ENCODE data around the gene ARHGAP44. TPM values are rescaled to one million over a fixed set of nuclear protein-coding genes. Genes with fewer than 3 reads are reported as not detected.

The ARHGAP44 gene
- total and polyA plus RNA-seq, 10 donors, result 0.54 to 2.6 (median 1.6) TPM

DNA sequence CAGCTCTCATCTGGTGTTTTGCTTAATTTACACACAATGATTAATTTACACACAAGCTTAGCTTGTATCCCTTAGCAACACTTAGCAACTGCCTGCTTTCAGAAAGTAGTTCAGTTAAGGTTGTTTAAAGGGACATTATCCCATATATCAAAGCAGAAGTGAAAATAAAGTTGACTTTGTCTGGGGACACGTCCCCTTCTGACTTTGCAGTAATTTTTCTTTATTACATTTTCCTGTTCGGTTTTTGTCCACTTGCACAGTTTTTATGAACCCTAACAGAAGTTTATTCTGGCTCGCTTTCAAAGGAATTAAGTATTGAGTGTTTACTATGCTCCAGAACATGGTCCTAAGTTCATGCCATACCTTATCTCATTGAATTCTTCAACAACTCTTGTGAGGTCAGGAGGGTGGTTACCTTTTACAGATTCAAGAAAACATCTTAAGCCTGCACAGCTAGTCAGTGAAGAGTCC lies 41.5 kb downstream of the ARHGAP44 start:
- H3K9me3 ChIP-seq, result peaks cover 0 to 38% (median 25%) of the 10 kb centered on the region in 8 donors
- no peak for DNase-seq
- 60 to 80% (median 73%) methylated on average over 3 of the region's 3 CpGs for WGBS, 5 donors
- no peaks in the 10 kb centered on the region for H3K27me3 ChIP-seq (replicated peaks in 1 of 7)
- H3K4me3 ChIP-seq, result no peak overlapping the region
- no peaks in the 10 kb centered on the region for H3K4me1 ChIP-seq
- intact Hi-C loops (cut with DNase I; ENCODE audit: low total_unique reads), result no loop called here
- no peak for TF ChIP-seq POLR2A (IDR thresholded peaks at IDR 0.05)
- no peak for TF ChIP-seq POLR2AphosphoS5 (IDR thresholded peaks at IDR 0.05)
- TF ChIP-seq, protein P1, sequence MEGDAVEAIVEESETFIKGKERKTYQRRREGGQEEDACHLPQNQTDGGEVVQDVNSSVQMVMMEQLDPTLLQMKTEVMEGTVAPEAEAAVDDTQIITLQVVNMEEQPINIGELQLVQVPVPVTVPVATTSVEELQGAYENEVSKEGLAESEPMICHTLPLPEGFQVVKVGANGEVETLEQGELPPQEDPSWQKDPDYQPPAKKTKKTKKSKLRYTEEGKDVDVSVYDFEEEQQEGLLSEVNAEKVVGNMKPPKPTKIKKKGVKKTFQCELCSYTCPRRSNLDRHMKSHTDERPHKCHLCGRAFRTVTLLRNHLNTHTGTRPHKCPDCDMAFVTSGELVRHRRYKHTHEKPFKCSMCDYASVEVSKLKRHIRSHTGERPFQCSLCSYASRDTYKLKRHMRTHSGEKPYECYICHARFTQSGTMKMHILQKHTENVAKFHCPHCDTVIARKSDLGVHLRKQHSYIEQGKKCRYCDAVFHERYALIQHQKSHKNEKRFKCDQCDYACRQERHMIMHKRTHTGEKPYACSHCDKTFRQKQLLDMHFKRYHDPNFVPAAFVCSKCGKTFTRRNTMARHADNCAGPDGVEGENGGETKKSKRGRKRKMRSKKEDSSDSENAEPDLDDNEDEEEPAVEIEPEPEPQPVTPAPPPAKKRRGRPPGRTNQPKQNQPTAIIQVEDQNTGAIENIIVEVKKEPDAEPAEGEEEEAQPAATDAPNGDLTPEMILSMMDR (IDR thresholded peaks at IDR 0.05 in 8 of 11, conservative IDR thresholded peaks at IDR 0.05 in 3 of 11), result no peak
- no peaks in the 10 kb centered on the region for H3K36me3 ChIP-seq
- no peak overlapping the region for H3K27ac ChIP-seq

GRCh38 chr17:12831839-12832238 lies 42.5 kb downstream of the ARHGAP44 start:
- no peak overlapping the region for H3K27ac ChIP-seq
- no peaks in the 10 kb centered on the region for H3K4me1 ChIP-seq
- H3K4me3 ChIP-seq, result no peak overlapping the region
- no peak for TF ChIP-seq POLR2A (IDR thresholded peaks at IDR 0.05)
- TF ChIP-seq, protein P1 (IDR thresholded peaks at IDR 0.05 in 8 of 11, conservative IDR thresholded peaks at IDR 0.05 in 3 of 11), result no peak
- no peak for TF ChIP-seq POLR2AphosphoS5 (IDR thresholded peaks at IDR 0.05)
- H3K27me3 ChIP-seq (replicated peaks in 1 of 7), result no peaks in the 10 kb centered on the region
- intact Hi-C loops (cut with DNase I; ENCODE audit: low total_unique reads), result no loop called here
- 86 to 96% (median 94%) methylated on average over 1 of the region's 1 CpG for WGBS, 5 donors
- H3K9me3 ChIP-seq, result peaks cover 0 to 38% (median 25%) of the 10 kb centered on the region in 8 donors
- DNase-seq, result no peak
- H3K36me3 ChIP-seq, result no peaks in the 10 kb centered on the region

- no peak overlapping the region for H3K4me3 ChIP-seq
- no peaks in the 10 kb centered on the region for H3K27me3 ChIP-seq (replicated peaks in 1 of 7)
- intact Hi-C loops (cut with DNase I; ENCODE audit: low total_unique reads), result no loop called here
- DNase-seq, result no peak
- TF ChIP-seq, protein P1 (IDR thresholded peaks at IDR 0.05 in 8 of 11, conservative IDR thresholded peaks at IDR 0.05 in 3 of 11), result no peak
- TF ChIP-seq POLR2AphosphoS5 (IDR thresholded peaks at IDR 0.05) (no peak), POLR2A (IDR thresholded peaks at IDR 0.05) (no peak)
- H3K4me1 ChIP-seq, result no peaks in the 10 kb centered on the region
- H3K36me3 ChIP-seq, result no peaks in the 10 kb centered on the region
- 68 to 78% (median 74%) methylated on average over 2 of the region's 2 CpGs for WGBS, 5 donors
- peaks cover 0 to 14% (median 6%) of the 10 kb centered on the region in 8 donors for H3K9me3 ChIP-seq
- H3K27ac ChIP-seq, result no peak overlapping the region
Observed at GRCh38 chr17:12839042-12839441, 49.7 kb downstream of the ARHGAP44 start.

- Histone ChIP-seq H3K4me1 (no peaks in the 10 kb centered on the region), H3K27ac (no peak overlapping the region), H3K9me3 (peaks cover 0 to 25% (median 10%) of the 10 kb centered on the region in 8 donors), H3K36me3 (no peaks in the 10 kb centered on the region), H3K27me3 (replicated peaks in 1 of 7) (no peaks in the 10 kb centered on the region), H3K4me3 (no peak overlapping the region)
- no peak for DNase-seq
- WGBS, 5 donors, result 75 to 80% (median 78%) methylated on average over 4 of the region's 4 CpGs
- intact Hi-C loops (cut with DNase I; ENCODE audit: low total_unique reads), result no loop called here
- TF ChIP-seq, protein P1 (IDR thresholded peaks at IDR 0.05 in 8 of 11, conservative IDR thresholded peaks at IDR 0.05 in 3 of 11), result no peak
Observed at GRCh38 chr17:12842936-12843335, 53.6 kb downstream of the ARHGAP44 start.

All from spleen (tissue), 11 donors.